Loucy (cell line): Measurements from ENCODE around the gene GUCD1.

Experiments used
- H2AFZ ChIP-seq: fragments of 200-600 bp; sonication (generic); 2 replicates; pipeline ENCODE4 v1.6.0; 2016; ENCODE audit warnings: antibody characterized with exemption, mild to moderate bottlenecking, low read length, moderate library complexity
- H3F3A ChIP-seq: fragments of 200-600 bp; 2 replicates; pipeline ENCODE4 v1.6.0; 2016; ENCODE audit warnings: antibody characterized with exemption, low read depth, mild to moderate bottlenecking
- H3K27me3 ChIP-seq: fragments of 200-600 bp; sonication (generic); 2 replicates; pipeline ENCODE4 v1.6.1; 2014; ENCODE audit warnings: low read length, mild to moderate bottlenecking; ENCODE audit not compliant: insufficient read depth, poor library complexity, severe bottlenecking
- H3K36me3 ChIP-seq: fragments of 200-600 bp; sonication (generic); 2 replicates; pipeline ENCODE4 v1.6.1; 2016; ENCODE audit warnings: low read length; ENCODE audit not compliant: insufficient read depth
- H3K4me1 ChIP-seq: fragments of 200-600 bp; sonication (generic); 2 replicates; pipeline ENCODE4 v1.5.1; 2014; ENCODE audit warnings: low read length, mild to moderate bottlenecking; ENCODE audit not compliant: insufficient read depth, poor library complexity, severe bottlenecking
- H3K4me2 ChIP-seq: fragments of 200-600 bp; sonication (generic); 2 replicates; pipeline ENCODE4 v1.6.0; 2014; ENCODE audit warnings: antibody characterized with exemption, low read length, low read depth, mild to moderate bottlenecking; ENCODE audit not compliant: poor library complexity, severe bottlenecking
- H3K4me3 ChIP-seq: fragments of 200-600 bp; sonication (generic); 2 replicates; pipeline ENCODE4 v1.5.1; 2014; ENCODE audit warnings: low read length, mild to moderate bottlenecking, mixed read lengths; ENCODE audit not compliant: poor library complexity, severe bottlenecking
- H3K79me2 ChIP-seq: fragments of 200-600 bp; sonication (generic); 2 replicates; pipeline ENCODE4 v1.6.1; 2014; ENCODE audit warnings: low read length; ENCODE audit not compliant: insufficient read depth
- H3K9ac ChIP-seq: fragments of 200-600 bp; sonication (generic); 2 replicates; pipeline ENCODE4 v1.6.0; 2014; ENCODE audit warnings: mild to moderate bottlenecking, low read depth, low read length, moderate library complexity; ENCODE audit not compliant: poor library complexity, severe bottlenecking
- H3K9me2 ChIP-seq: fragments of 200-600 bp; sonication (generic); replicated peaks from 2 replicates; pipeline ENCODE4 v1.6.1; 2016; ENCODE audit warnings: low read depth, low read length, mixed read lengths
- H3K9me3 ChIP-seq: fragments of 200-600 bp; sonication (generic); 2 replicates; pipeline ENCODE4 v1.6.1; 2014; ENCODE audit warnings: mild to moderate bottlenecking, antibody characterized with exemption, low read length, low read depth; ENCODE audit not compliant: insufficient read depth
- H4K20me1 ChIP-seq: fragments of 200-600 bp; sonication (generic); 2 replicates; pipeline ENCODE4 v1.6.0; 2014; ENCODE audit warnings: antibody characterized with exemption, low read length, mild to moderate bottlenecking; ENCODE audit not compliant: insufficient read depth, poor library complexity, severe bottlenecking
- EZH2phosphoT487 ChIP-seq: fragments of 200-600 bp; IDR thresholded peaks from 2 replicates; pipeline ENCODE4 v1.6.1; 2018; ENCODE audit warnings: antibody characterized with exemption, mild to moderate bottlenecking, moderate library complexity, borderline replicate concordance
- TF ChIP-seq, protein P1 (sequence below): fragments of 200-600 bp; sonication (generic); conservative IDR thresholded peaks from 2 replicates; pipeline ENCODE4 v1.5.1; 2014; ENCODE audit warnings: mild to moderate bottlenecking, antibody characterized with exemption, low read length

GUCD1 gene

DNA sequence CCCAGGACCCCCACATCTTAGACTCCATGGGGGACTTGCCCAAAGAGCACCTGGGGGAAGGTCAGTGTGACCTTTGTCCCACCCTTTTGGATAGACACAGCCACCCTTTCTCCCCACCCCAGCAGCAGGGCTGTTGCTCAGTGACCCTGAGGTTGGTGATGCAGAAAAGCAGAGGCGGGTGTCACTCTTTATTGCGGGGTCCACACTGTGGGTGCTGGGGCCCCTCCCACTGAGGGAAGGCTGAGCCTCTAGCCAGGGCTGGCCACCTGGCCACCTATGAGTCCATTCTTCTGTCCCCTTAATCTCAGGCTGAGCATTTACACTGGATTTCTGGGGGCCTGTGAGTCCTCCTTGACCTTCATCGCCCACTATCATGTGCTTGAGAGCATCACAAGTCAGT is 30.5 kb upstream of the GUCD1 start:
- Histone ChIP-seq H2AFZ (no peak overlapping the region), H3K4me3 (no peak overlapping the region), H3K36me3 (no peaks in the 10 kb centered on the region), H3K9me2 (no peaks in the 10 kb centered on the region), H3K9ac (no peak overlapping the region), H3K27me3 (no peaks in the 10 kb centered on the region), H4K20me1 (no peaks in the 10 kb centered on the region), H3K4me1 (no peaks in the 10 kb centered on the region), H3K79me2 (no peaks in the 10 kb centered on the region), H3K9me3 (no peaks in the 10 kb centered on the region), H3K4me2 (no peak overlapping the region), H3F3A (no peaks in the 10 kb centered on the region)
- TF ChIP-seq, protein P1, sequence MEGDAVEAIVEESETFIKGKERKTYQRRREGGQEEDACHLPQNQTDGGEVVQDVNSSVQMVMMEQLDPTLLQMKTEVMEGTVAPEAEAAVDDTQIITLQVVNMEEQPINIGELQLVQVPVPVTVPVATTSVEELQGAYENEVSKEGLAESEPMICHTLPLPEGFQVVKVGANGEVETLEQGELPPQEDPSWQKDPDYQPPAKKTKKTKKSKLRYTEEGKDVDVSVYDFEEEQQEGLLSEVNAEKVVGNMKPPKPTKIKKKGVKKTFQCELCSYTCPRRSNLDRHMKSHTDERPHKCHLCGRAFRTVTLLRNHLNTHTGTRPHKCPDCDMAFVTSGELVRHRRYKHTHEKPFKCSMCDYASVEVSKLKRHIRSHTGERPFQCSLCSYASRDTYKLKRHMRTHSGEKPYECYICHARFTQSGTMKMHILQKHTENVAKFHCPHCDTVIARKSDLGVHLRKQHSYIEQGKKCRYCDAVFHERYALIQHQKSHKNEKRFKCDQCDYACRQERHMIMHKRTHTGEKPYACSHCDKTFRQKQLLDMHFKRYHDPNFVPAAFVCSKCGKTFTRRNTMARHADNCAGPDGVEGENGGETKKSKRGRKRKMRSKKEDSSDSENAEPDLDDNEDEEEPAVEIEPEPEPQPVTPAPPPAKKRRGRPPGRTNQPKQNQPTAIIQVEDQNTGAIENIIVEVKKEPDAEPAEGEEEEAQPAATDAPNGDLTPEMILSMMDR = no peak
- TF ChIP-seq EZH2phosphoT487 = no peak

DNA sequence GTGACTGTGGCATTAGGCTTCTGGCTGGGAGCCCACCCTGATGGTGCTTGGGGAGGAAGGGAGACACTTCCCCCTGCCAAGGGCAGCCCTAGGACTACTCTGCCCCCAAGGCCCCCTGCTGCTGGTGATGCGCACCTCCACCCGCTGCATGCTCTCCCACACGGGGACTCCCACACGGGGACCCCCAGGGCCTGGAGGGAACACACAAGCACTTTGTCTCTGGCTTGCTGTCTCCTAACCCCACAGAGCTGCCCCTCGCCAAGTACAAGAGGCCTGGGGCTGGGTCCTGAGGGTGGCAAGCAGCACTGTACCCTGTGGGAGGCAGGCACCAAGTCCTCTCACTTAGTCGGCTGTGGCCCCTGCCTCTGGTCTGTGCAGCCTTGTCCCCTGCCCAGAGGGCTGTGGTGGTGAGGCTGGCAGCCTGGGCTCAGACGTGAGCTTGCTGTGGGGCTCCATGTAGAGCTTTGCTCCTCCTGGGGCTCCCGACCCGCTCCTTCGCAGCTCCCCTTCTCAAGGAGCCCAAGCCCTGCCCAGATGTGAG is 30.0 kb upstream of the GUCD1 start:
- no peaks in the 10 kb centered on the region for H3K9me3 ChIP-seq
- no peak for TF ChIP-seq EZH2phosphoT487
- TF ChIP-seq, protein P1 = no peak
- no peaks in the 10 kb centered on the region for H3K9me2 ChIP-seq
- H3K79me2 ChIP-seq = no peaks in the 10 kb centered on the region
- H3K27me3 ChIP-seq = no peaks in the 10 kb centered on the region
- H3K9ac ChIP-seq = no peak overlapping the region
- no peaks in the 10 kb centered on the region for H3F3A ChIP-seq
- no peak overlapping the region for H3K4me3 ChIP-seq
- H4K20me1 ChIP-seq = no peaks in the 10 kb centered on the region
- H3K4me1 ChIP-seq = no peaks in the 10 kb centered on the region
- no peaks in the 10 kb centered on the region for H3K36me3 ChIP-seq
- H3K4me2 ChIP-seq = no peak overlapping the region
- H2AFZ ChIP-seq = no peak overlapping the region

DNA sequence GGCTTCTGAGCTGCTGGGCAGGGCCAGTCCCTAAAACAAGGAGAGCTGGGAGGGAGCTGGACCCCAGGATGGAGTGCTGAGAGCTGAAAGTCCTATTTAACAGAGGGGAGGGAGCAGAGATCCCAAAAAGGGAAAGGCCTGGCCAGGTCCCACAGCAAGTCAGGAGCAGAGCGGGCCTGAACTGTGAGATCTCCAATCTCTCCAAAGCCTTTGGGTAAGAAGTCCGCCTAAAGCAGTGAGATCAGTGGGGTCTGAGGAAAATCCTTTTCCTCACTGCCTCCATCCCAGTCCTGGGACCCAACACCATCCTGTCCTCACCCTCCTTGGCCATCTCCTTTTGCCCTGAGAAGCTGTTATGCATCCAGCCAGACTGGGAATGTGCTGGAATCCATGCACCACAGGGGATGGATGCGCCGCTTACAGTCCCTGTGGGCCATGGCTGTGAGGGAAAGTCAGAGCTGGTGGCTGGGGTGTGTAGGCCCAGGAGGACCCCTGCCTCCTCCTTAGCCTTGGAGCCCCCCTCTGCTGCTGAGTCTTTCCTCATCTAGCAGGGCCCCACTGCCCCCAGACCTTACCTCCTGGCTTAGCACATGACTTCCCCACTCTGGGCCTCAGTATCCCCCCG is 29.3 kb upstream of the GUCD1 start:
- Histone ChIP-seq H3K9ac (no peak overlapping the region), H4K20me1 (no peaks in the 10 kb centered on the region), H3K4me3 (no peak overlapping the region), H2AFZ (no peak overlapping the region), H3K9me3 (no peaks in the 10 kb centered on the region), H3K27me3 (no peaks in the 10 kb centered on the region), H3K9me2 (no peaks in the 10 kb centered on the region), H3K4me1 (no peaks in the 10 kb centered on the region), H3K36me3 (no peaks in the 10 kb centered on the region), H3K79me2 (no peaks in the 10 kb centered on the region), H3K4me2 (no peak overlapping the region), H3F3A (no peaks in the 10 kb centered on the region)
- TF ChIP-seq, protein P1 = no peak
- no peak for TF ChIP-seq EZH2phosphoT487
